Memory B cell (primary cell): ENCODE data around the gene ACTRT2.

Experiments
- ATAC-seq: fragments of 150-1000 bp; cut with Tn5 transposase; 2 replicates; pipeline ENCODE4 v1.10.0; 2021; ENCODE audit warnings: low read depth, mild to moderate bottlenecking, moderate library complexity
- DNase-seq, 2 donors: peaks; one replicate each; pipeline ENCODE4 v3.0.0; 2022; ENCODE audit warnings: low spot score in 2 of 2
- H3K27ac Mint-ChIP-seq: one replicate; pipeline ENCODE4 v1.8.0; 2022; ENCODE audit warnings: mild to moderate bottlenecking, moderate library complexity, mixed read lengths
- H3K27me3 Mint-ChIP-seq: one replicate; pipeline ENCODE4 v1.8.0; 2022; ENCODE audit warnings: mixed read lengths
- H3K36me3 Mint-ChIP-seq: one replicate; pipeline ENCODE4 v1.8.0; 2022; ENCODE audit warnings: mild to moderate bottlenecking, mixed read lengths
- H3K4me1 Mint-ChIP-seq: one replicate; pipeline ENCODE4 v1.8.0; 2022; ENCODE audit warnings: mixed read lengths
- H3K4me3 Mint-ChIP-seq: one replicate; pipeline ENCODE4 v1.8.0; 2022; ENCODE audit warnings: mild to moderate bottlenecking, moderate library complexity, mixed read lengths
- H3K9me3 Mint-ChIP-seq: one replicate; pipeline ENCODE4 v1.8.0; 2022; ENCODE audit warnings: mixed read lengths

The ACTRT2 gene

DNA sequence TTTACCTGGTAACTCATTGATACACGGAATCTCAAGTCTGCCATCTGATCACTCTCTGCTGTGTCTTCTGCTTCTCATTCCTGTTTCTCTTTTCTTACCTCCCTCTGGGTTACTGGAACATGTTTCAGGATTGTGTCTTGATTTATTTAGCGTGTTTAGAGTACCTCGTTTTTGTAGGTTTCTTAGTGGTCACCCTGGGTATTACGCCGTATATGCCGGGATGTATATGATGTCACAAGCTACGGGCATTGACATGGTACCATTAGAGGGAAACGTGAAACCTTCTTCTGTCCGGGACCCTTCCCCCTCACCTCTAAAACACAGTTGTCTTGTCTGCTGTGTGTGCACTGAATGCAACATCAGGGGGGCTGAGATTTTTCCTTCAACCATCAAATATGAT lies 2.8 kb downstream of the ACTRT2 start:
- DNase-seq: no peak
- Mint-ChIP-seq H3K4me3 (no peak overlapping the region), H3K27me3 (no peaks in the 10 kb centered on the region), H3K36me3 (no peaks in the 10 kb centered on the region), H3K27ac (no peak overlapping the region), H3K4me1 (no peaks in the 10 kb centered on the region), H3K9me3 (no peaks in the 10 kb centered on the region)
- no peak for ATAC-seq

DNA sequence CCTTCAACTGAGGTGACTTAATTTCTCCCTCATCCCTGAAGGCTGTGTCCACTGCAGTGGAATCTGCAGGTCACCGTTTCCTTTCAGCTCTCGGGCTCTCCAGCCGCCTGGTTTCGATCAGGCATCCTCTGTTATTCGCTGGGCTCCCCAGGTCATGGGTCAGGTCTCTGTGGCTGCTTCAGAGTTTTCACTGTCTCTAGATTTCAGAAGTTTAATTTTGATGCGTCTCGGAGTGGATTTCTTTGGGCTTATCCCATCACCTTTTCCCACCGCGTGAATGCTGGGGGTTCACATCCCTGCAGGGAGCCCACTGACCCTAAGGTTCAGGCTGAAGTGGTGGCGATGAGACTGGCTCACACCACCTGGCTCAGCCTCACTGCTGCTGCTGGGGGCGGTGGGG lies 3.3 kb downstream of the ACTRT2 start:
- Mint-ChIP-seq H3K27me3 (no peaks in the 10 kb centered on the region), H3K4me1 (no peaks in the 10 kb centered on the region), H3K9me3 (no peaks in the 10 kb centered on the region), H3K36me3 (no peaks in the 10 kb centered on the region), H3K27ac (no peak overlapping the region), H3K4me3 (no peak overlapping the region)
- DNase-seq (no peak), ATAC-seq (no peak)

DNA sequence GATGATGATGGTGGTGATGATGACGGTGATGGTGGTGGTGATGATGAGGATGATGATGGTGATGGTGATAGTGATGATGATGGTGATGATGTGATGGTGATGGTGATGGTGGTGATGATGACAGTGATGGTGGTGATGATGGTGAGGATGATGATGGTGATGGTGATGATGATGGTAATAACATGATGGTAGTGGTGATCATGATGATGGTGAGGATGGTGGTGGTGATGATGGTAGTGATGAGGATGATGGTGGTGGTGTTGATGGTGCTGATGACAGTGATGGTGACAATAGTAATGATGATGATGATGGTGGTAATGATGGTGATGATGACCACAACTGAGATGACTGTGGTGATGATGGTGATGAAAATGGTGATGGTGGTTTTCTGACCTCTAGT lies 4.9 kb downstream of the ACTRT2 start:
- peaks cover 2% of the 10 kb centered on the region for H3K27me3 Mint-ChIP-seq
- no peaks in the 10 kb centered on the region for H3K4me1 Mint-ChIP-seq
- no peak overlapping the region for H3K4me3 Mint-ChIP-seq
- no peaks in the 10 kb centered on the region for H3K36me3 Mint-ChIP-seq
- ATAC-seq (no peak), DNase-seq (no peak)
- H3K27ac Mint-ChIP-seq: no peak overlapping the region
- H3K9me3 Mint-ChIP-seq: no peaks in the 10 kb centered on the region

DNA sequence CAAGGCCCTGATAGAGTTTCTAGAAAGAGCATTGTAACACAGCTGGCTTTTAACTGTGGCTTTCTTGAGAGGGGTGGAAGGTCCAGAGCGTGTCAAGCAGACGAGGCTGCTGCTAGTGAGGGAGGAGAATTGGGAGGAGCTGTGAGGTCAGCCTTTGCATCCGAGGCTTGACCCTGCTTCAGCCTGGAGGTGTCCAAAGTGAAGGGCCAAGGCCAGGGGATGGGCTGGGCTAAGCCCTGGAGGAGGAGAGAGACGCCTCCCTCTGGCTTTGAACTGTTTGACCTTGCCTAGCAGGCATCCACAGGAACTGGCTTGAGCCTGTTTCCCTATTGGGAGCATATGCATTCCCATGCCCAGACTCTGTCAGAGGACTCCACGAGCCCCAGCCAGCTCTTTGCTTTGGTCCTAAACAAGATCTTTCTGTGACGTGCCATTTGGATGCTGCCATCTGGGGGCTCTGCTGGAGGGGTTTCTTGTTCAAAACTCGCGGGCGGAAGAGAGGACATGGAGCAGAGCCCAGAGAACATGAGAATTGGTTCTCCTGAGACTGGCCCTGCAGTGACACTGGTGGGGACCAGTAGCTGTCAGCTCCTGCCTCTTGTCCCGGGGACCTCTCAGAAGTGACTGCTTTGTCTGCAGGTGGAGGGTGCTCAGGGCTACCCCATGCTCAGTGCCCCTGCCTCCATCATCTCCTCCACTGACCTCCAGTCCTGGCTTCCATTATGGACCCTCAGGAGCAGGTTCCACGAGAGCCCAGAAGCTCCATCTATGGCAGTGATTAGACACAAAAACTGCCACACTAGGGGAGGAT lies 5.5 kb downstream of the ACTRT2 start:
- H3K36me3 Mint-ChIP-seq: no peaks in the 10 kb centered on the region
- DNase-seq (no peak), ATAC-seq (no peak)
- H3K27ac Mint-ChIP-seq: no peak overlapping the region
- H3K4me3 Mint-ChIP-seq: no peak overlapping the region
- no peaks in the 10 kb centered on the region for H3K9me3 Mint-ChIP-seq
- H3K4me1 Mint-ChIP-seq: no peaks in the 10 kb centered on the region
- peaks cover 4% of the 10 kb centered on the region for H3K27me3 Mint-ChIP-seq

DNA sequence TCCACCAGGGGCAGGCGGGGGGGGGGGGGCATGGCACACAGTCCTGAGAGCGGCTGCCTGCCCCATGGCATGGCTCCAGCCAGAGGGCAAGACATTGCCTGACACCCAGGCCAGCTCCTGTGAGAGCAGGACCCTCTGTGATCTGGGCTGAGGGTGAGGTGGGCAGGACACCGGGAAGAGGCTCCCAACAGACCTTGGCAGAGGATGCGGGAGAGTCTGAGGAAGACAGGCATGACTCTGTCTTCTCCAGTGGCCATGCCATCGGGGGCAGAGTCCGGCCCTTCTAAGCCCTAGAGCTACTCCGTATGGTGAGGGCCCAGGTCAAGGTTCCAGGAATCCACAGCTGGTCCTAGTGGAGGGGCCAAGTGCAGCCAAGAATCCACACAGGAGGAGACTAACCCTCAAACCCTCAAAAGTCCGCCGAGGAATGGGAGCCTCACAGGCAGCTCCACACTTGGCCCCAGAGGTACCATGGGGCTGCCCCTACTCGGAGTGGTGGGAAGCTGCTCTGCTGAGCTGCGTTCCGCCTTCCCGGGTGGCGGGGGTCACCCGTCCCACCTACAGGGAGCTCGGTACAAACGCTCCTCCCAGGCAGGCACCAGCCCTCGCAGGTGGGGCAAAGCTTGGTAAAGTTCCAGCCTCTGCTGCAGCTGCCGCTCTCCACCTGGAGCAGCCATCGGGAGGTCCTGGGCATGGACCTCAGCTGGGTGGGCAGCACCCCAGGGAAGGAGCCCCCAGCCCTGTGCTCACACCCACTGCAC lies 6.5 kb downstream of the ACTRT2 start:
- ATAC-seq: no peak
- H3K36me3 Mint-ChIP-seq: no peaks in the 10 kb centered on the region
- no peak for DNase-seq
- H3K27ac Mint-ChIP-seq: no peak overlapping the region
- H3K4me3 Mint-ChIP-seq: no peak overlapping the region
- H3K9me3 Mint-ChIP-seq: no peaks in the 10 kb centered on the region
- no peaks in the 10 kb centered on the region for H3K4me1 Mint-ChIP-seq
- H3K27me3 Mint-ChIP-seq: peaks cover 4% of the 10 kb centered on the region

DNA sequence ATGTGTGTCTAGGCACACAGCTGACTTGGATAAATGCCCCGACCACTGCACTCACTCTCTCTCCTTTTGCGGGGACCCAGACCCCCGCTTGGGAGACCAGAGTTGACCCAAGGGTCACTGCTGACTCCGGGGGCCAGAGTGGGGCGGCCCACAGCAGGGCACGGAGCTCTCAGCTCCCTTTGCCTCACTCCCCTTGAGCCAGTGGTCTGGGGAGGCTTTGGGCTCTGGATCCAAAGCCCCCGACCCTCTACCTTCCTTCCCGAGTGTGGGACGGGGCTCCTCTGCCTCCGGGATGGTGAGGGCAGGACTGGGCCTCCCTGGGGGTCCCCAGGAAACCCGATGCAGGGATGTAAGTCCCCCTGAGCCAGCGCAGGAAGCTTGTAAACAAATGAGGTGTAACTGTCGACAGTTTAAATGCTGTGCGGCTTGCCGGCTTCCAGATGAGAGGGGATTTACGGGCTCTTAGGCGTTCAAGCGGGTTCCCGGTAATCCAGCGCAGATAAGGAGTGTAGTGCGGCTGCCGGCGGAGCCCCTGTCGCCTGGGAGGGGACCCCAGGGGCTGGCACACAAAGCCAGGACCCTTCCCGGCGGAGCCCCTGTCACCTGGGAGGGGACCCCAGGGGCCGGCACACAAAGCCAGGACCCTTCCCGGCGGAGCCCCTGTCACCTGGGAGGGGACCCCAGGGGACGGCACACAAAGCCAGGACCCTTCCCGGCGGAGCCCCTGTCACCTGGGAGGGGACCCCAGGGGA lies 7.4 kb downstream of the ACTRT2 start:
- DNase-seq (no peak), ATAC-seq (no peak)
- H3K9me3 Mint-ChIP-seq: no peaks in the 10 kb centered on the region
- H3K4me1 Mint-ChIP-seq: no peaks in the 10 kb centered on the region
- H3K4me3 Mint-ChIP-seq: no peak overlapping the region
- peaks cover 5% of the 10 kb centered on the region for H3K27me3 Mint-ChIP-seq
- no peaks in the 10 kb centered on the region for H3K36me3 Mint-ChIP-seq
- H3K27ac Mint-ChIP-seq: no peak overlapping the region

DNA sequence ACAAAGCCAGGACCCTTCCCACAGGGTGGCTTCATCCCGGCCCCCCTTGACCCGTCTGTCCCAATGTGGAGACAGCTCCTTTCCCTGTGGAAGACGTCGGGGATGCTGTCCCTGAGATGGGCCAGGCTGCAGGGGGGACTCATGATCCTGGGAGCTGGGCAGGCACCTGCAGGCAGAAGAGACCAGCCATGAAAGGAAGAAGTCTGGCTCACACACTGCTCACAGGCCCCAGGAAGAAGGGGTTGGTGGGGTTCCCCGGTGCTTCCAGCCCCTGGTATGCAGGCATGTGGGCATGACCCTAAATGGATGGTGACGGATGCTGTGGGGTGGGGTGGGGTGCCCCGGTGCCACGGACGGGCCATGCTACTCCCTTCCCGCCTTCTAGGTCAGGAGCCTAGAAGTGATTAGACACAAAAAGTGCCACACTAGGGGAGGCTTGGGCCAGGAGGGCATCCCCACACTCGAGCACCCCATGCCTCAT lies 8.3 kb downstream of the ACTRT2 start:
- no peak for DNase-seq
- Mint-ChIP-seq H3K27me3 (peaks cover 5% of the 10 kb centered on the region), H3K36me3 (no peaks in the 10 kb centered on the region), H3K4me3 (no peak overlapping the region), H3K9me3 (no peaks in the 10 kb centered on the region), H3K4me1 (no peaks in the 10 kb centered on the region), H3K27ac (no peak overlapping the region)
- ATAC-seq: no peak

DNA sequence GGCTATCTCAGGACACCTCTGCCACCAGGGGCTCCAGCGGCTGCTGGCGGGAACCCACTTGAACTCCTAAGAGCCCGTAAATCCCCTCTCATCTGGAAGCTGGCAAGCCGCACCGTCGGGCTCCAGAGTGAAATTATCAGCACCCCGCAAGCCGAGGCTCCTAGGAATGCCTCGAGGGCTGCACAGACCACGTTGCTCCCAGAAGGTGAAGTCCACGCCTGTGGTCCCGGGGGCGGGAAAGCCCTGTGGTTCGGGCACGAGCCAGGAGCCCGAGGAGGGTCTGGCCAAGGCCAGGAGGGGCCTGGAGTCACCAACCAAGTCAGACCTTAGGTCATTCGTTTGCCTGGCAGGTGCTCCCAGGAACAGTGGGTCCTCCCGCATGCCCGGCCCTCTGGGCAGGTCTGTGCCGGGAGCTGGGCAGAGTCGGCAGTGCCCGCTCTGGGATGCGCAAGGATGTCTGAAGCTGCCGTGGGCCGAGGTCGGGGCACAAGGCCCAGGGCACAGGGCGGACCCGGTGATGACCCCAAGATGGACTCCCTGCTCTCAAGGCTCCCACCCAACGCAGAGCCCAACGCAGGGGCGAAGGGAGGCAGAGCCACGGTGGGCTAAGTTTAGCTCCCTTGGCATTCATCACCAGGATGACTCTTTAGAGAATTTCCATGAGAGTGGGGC lies 8.9 kb downstream of the ACTRT2 start:
- DNase-seq: no peak
- H3K9me3 Mint-ChIP-seq: no peaks in the 10 kb centered on the region
- no peaks in the 10 kb centered on the region for H3K4me1 Mint-ChIP-seq
- H3K27ac Mint-ChIP-seq: no peak overlapping the region
- peaks cover 5% of the 10 kb centered on the region for H3K27me3 Mint-ChIP-seq
- ATAC-seq: no peak
- no peak overlapping the region for H3K4me3 Mint-ChIP-seq
- no peaks in the 10 kb centered on the region for H3K36me3 Mint-ChIP-seq

DNA sequence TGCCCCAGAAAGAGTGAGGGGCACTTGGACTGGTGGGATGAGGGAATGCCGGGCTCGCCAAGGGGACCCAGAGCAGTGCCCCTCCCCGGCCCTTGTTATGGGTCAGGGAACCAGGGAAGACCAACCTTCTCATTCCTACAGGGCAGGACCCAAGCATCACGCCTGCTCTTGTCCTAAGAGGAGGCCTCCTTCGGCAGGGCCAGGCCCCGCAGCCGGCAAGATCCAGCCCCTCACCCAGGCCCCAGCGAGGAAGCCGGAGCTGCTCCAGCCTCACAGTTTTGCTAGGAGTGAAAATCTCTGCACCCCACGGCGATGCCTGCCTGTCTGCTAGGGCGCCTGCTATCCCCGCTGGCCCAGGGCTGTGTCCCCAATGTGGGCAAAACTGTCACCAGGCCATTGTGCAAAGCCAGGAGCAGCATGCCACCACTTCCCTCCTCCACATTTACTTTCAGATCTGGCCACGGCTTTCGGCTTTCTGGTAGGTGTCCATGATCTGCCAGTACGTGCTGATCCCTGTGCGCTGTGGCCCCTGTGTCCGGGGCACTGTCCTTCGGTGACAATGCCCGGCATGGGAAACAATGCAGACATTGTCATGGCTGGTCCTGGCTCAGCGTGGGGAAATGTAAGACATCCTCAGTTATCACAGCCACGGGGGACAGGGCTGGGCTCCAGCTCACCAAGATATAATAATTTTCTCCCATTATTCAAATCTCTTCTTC lies 9.6 kb downstream of the ACTRT2 start:
- no peaks in the 10 kb centered on the region for H3K36me3 Mint-ChIP-seq
- H3K4me3 Mint-ChIP-seq: no peak overlapping the region
- H3K9me3 Mint-ChIP-seq: no peaks in the 10 kb centered on the region
- no peaks in the 10 kb centered on the region for H3K4me1 Mint-ChIP-seq
- H3K27ac Mint-ChIP-seq: no peak overlapping the region
- H3K27me3 Mint-ChIP-seq: peaks cover 5% of the 10 kb centered on the region
- ATAC-seq: no peak
- DNase-seq: no peak

DNA sequence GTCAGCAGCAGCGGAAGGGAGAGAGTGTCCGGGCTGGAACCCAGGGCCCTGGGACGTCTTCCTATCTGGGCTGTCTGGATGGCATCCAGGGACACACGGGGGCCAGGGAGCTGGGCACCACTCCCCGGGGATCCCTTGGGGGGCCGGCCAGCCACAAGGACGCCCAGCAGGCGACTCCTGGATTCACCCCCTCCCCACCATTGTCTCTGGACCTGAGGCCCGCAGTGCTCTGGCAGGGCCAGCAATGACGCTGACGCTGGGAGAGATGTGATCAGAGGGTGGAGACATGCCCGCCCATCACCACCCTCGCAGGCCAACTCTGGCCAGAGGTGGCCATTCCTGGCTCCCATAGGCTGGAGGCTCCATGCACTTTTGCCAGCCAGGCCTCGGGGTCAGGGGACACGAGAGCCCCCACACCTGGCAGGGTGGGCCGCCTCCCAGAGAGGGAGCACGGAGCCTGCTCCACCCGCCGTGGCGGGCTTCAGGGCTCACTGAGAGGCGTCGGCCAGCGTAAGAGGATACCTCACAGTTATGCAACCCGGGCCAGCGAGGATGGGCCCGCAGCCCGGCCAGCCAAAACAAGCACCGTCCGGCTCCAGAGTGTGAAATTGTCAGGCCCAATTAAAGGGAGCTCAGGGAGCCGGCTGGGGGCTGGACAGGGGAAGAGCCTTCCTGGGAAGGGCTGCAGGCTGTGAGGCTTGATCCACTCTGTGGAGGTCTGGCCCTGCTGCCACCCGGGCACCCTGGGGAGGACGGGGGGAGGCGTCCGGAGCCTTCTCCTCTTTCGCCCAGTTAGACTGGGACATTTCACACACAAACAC lies 10.3 kb downstream of the ACTRT2 start:
- DNase-seq (no peak), ATAC-seq (no peak)
- H3K36me3 Mint-ChIP-seq: no peaks in the 10 kb centered on the region
- H3K27me3 Mint-ChIP-seq: peaks cover 5% of the 10 kb centered on the region
- H3K9me3 Mint-ChIP-seq: no peaks in the 10 kb centered on the region
- no peak overlapping the region for H3K27ac Mint-ChIP-seq
- H3K4me3 Mint-ChIP-seq: no peak overlapping the region
- H3K4me1 Mint-ChIP-seq: no peaks in the 10 kb centered on the region

DNA sequence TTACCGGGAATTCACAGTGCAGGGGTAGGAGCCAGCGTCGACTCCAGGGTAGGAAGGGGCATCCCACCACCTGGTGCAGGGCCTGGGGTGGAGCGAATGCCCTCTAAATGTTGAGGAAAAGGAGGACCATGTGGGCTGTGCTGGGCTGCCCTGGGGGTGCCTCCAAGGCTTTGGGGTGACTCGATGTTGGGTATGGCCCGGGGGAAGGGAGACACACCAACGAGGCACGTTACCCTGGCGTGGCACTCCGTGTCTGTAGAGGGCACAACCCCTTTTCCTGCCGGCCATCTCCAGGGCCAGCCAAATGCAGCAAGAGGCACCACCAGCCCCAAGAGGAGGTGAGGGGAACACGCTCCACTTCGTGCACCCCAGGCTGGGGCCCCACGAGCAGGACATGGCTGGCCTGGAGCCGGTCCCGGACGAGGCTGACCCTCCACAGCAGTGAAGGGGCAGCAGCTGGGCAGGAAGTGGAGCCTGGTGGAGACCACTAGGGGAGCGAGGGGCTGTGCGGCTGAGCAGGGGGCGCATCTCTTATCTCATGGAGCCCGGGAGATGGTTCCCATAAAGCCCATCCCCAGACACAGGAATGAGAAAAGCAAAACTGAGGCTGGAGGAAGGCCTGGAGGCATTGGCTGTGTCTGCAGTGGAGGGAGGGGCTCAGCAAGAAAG lies 11.2 kb downstream of the ACTRT2 start:
- ATAC-seq (no peak), DNase-seq (no peak)
- no peak overlapping the region for H3K27ac Mint-ChIP-seq
- H3K4me3 Mint-ChIP-seq: no peak overlapping the region
- no peaks in the 10 kb centered on the region for H3K9me3 Mint-ChIP-seq
- H3K4me1 Mint-ChIP-seq: no peaks in the 10 kb centered on the region
- H3K36me3 Mint-ChIP-seq: no peaks in the 10 kb centered on the region
- peaks cover 5% of the 10 kb centered on the region for H3K27me3 Mint-ChIP-seq

DNA sequence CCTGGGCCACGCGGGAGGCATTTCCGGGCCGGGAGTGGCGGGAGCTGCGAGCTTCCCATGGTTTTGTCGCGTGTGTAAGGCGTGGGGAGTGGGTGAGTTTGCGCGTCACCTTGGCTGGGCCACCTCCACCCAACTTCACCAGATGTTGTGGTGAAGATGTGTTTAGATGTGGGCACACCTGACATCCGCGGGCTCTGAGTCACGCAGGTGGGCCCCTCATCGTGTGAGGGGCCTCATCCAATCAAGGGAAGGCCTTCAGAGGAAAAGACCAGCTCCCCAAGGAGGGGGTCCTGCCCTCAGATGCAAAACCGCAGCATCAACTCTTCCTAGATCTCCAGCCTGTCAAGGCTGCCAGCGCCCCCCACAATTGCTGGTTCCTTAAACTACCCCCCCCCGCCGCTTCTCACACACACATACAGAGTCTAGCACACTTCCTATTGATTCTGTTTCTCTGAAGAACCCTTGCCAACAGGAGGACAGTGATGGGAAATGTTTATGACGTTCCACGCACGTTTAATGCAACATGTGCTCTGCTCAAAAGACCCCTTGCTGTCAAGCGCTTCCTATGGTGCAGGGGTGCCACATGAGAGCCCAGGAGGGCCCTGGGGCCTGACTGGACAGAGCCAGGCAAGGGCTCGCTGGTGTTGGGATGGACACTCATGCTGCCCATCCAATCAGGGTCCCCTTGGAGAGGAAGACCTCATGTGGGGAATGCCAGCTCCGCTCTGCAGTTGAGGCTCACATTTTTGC lies 11.9 kb downstream of the ACTRT2 start:
- Mint-ChIP-seq H3K9me3 (no peaks in the 10 kb centered on the region), H3K27ac (no peak overlapping the region), H3K36me3 (no peaks in the 10 kb centered on the region)

More for the DNA sequence above, 11.9 kb downstream of the ACTRT2 start:
- H3K4me3 Mint-ChIP-seq: no peak overlapping the region
- DNase-seq: no peak
- H3K4me1 Mint-ChIP-seq: no peaks in the 10 kb centered on the region
- ATAC-seq: no peak
- peaks cover 5% of the 10 kb centered on the region for H3K27me3 Mint-ChIP-seq
